Glutamatergic neuron (in vitro differentiated cells): Measurements from ENCODE around the gene SPATA20. TPM values are rescaled to one million over a fixed set of nuclear protein-coding genes. Genes with fewer than 3 reads are reported as not detected.

Experiments used
- DNase-seq: peaks from one replicate; pipeline ENCODE4 v3.0.0; 2022
- H3K27ac Mint-ChIP-seq: one replicate; pipeline ENCODE4 v1.8.0; 2020; ENCODE audit warnings: mild to moderate bottlenecking, mixed read lengths, inconsistent platforms; ENCODE audit not compliant: unreplicated experiment
- H3K27me3 Mint-ChIP-seq: one replicate; pipeline ENCODE4 v1.8.0; 2020; ENCODE audit warnings: mild to moderate bottlenecking, moderate library complexity, mixed read lengths, inconsistent platforms; ENCODE audit not compliant: unreplicated experiment
- H3K36me3 Mint-ChIP-seq: one replicate; pipeline ENCODE4 v1.8.0; 2020; ENCODE audit warnings: mild to moderate bottlenecking, mixed read lengths, inconsistent platforms; ENCODE audit not compliant: unreplicated experiment
- H3K4me1 Mint-ChIP-seq: one replicate; pipeline ENCODE4 v1.8.0; 2020; ENCODE audit warnings: mild to moderate bottlenecking, low read depth, mixed read lengths, inconsistent platforms; ENCODE audit not compliant: unreplicated experiment
- H3K4me3 Mint-ChIP-seq: one replicate; pipeline ENCODE4 v1.8.0; 2020; ENCODE audit warnings: mild to moderate bottlenecking, mixed read lengths, inconsistent platforms; ENCODE audit not compliant: unreplicated experiment
- H3K9me3 Mint-ChIP-seq: one replicate; pipeline ENCODE4 v1.8.0; 2020; ENCODE audit warnings: mild to moderate bottlenecking, moderate library complexity, mixed read lengths, inconsistent platforms; ENCODE audit not compliant: unreplicated experiment
- CTCF ChIP-seq: fragments of 200-600 bp; sonication (generic); IDR thresholded peaks from one replicate; pipeline ENCODE4 v1.5.0; 2021; ENCODE audit not compliant: partially characterized antibody, unreplicated experiment
- total RNA-seq: library from RNA; stranded (reverse); fragmentation: NEBNext Ultra II Directional; extraction: Animal tissue kit (Norgen Biotek cat#: 25700); gene quantifications from one replicate; pipeline ENCODE4 v1.2.1, GENCODE V29; 2021; ENCODE audit not compliant: unreplicated experiment

Gene SPATA20
- total RNA-seq, 1 donor from 2014 or later: 14.0 TPM

GRCh38 chr17:50588391-50589049 lies 41.5 kb downstream of the SPATA20 start:
- no peak overlapping the region for H3K27ac Mint-ChIP-seq

GRCh38 chr17:50589095-50589705 lies 42.2 kb downstream of the SPATA20 start:
- no peaks in the 10 kb centered on the region for H3K36me3 Mint-ChIP-seq
- no peak for DNase-seq
- peaks cover 7% of the 10 kb centered on the region for H3K9me3 Mint-ChIP-seq
- H3K27me3 Mint-ChIP-seq: peaks cover 16% of the 10 kb centered on the region
- TF ChIP-seq CTCF: no peak
- H3K4me1 Mint-ChIP-seq: peaks cover 25% of the 10 kb centered on the region
- no peak overlapping the region for H3K4me3 Mint-ChIP-seq
- no peak overlapping the region for H3K27ac Mint-ChIP-seq

More at GRCh38 chr17:50588391-50589049, 41.5 kb downstream of the SPATA20 start:
- H3K9me3 Mint-ChIP-seq: peaks cover 7% of the 10 kb centered on the region
- DNase-seq: no peak
- no peak overlapping the region for H3K4me3 Mint-ChIP-seq
- peaks cover 24% of the 10 kb centered on the region for H3K4me1 Mint-ChIP-seq
- H3K27me3 Mint-ChIP-seq: peaks cover 20% of the 10 kb centered on the region
- no peak for TF ChIP-seq CTCF
- H3K36me3 Mint-ChIP-seq: no peaks in the 10 kb centered on the region

- no peak overlapping the region for H3K4me3 Mint-ChIP-seq
- no peak for DNase-seq
- no peaks in the 10 kb centered on the region for H3K36me3 Mint-ChIP-seq
- TF ChIP-seq CTCF: no peak
- H3K27me3 Mint-ChIP-seq: peaks cover 18% of the 10 kb centered on the region
- peaks cover 8% of the 10 kb centered on the region for H3K9me3 Mint-ChIP-seq
- peaks cover 32% of the 10 kb centered on the region for H3K4me1 Mint-ChIP-seq
- no peak overlapping the region for H3K27ac Mint-ChIP-seq
Measured at GRCh38 chr17:50590946-50591737, 44.2 kb downstream of the SPATA20 start.

- peak; percentile 77 for DNase-seq
- Mint-ChIP-seq H3K4me3 (peak overlapping the region; percentile 49), H3K27me3 (peaks cover 15% of the 10 kb centered on the region), H3K9me3 (peaks cover 8% of the 10 kb centered on the region), H3K4me1 (peaks cover 27% of the 10 kb centered on the region), H3K27ac (peak overlapping the region; percentile 62), H3K36me3 (no peaks in the 10 kb centered on the region)
- TF ChIP-seq CTCF: no peak
Measured at GRCh38 chr17:50593321-50593720, 46.3 kb downstream of the SPATA20 start.
